ENCODE data around the gene GNPDA2.
A peak's percentile ranks its signal among the peaks of the same experiment; 100 is the strongest.
"Not testable (repeated sequence)": the region's sequence is repeated elsewhere in the genome, so short reads cannot be mapped to it uniquely, and the experiment has no call there.

GNPDA2 gene

GRCh38 chr4:44726038-44726871 is at the start of gene GNPDA2:
TSS of gene GNPDA2 (minus strand) at chr4:44726556. CDS start at chr4:44722207, 4,349 bp downstream.
- peak; percentile 89 for DNase-seq

GRCh38 chr4:44772340-44772739 is 46.0 kb upstream of the GNPDA2 start:
- no peak for DNase-seq

- DNase-seq = no peak
These were observed 45.4 kb upstream of the GNPDA2 start for GRCh38 chr4:44771789-44772188.

- DNase-seq = no peak
These were observed 40.1 kb upstream of the GNPDA2 start for GRCh38 chr4:44766453-44766852.

GRCh38 chr4:44765116-44765515 is 38.8 kb upstream of the GNPDA2 start:
- DNase-seq = no peak

GRCh38 chr4:44761306-44761705 is 35.0 kb upstream of the GNPDA2 start:
- no peak for DNase-seq

GRCh38 chr4:44760142-44760898 is 34.0 kb upstream of the GNPDA2 start:
- DNase-seq = peak; percentile 40

GRCh38 chr4:44756559-44756958 is 30.2 kb upstream of the GNPDA2 start:
- no peak for DNase-seq

- DNase-seq = no peak
These were observed 13.8 kb upstream of the GNPDA2 start for GRCh38 chr4:44740201-44740600.

- no peak for DNase-seq
These were observed 12.3 kb upstream of the GNPDA2 start for GRCh38 chr4:44738615-44739014.

GRCh38 chr4:44736900-44737299 is 10.5 kb upstream of the GNPDA2 start:
- DNase-seq = no peak

GRCh38 chr4:44728694-44729093 is 2.3 kb upstream of the GNPDA2 start:
- not testable (repeated sequence) for DNase-seq

- DNase-seq = no peak
These were observed 1.1 kb upstream of the GNPDA2 start for GRCh38 chr4:44727471-44727870.

- no peak for DNase-seq
These were observed 674 bp downstream of the GNPDA2 start for GRCh38 chr4:44725726-44726037.

GRCh38 chr4:44725166-44725565 is 1.2 kb downstream of the GNPDA2 start:
- DNase-seq = no peak

GRCh38 chr4:44722001-44722400 is 4.4 kb downstream of the GNPDA2 start:
- no peak for DNase-seq

- no peak for DNase-seq
These were observed 6.0 kb downstream of the GNPDA2 start for GRCh38 chr4:44720371-44720770.

- DNase-seq = no peak
These were observed 9.8 kb downstream of the GNPDA2 start for GRCh38 chr4:44716597-44716996.

GRCh38 chr4:44713125-44713524 is 13.2 kb downstream of the GNPDA2 start:
- DNase-seq = no peak

GRCh38 chr4:44704673-44705072 is 21.7 kb downstream of the GNPDA2 start:
- no peak for DNase-seq

GRCh38 chr4:44701037-44701436 is 25.3 kb downstream of the GNPDA2 start:
- DNase-seq = no peak

GRCh38 chr4:44700427-44700826 is 25.9 kb downstream of the GNPDA2 start:
- no peak for DNase-seq

GRCh38 chr4:44684648-44685047 is 41.7 kb downstream of the GNPDA2 start:
- DNase-seq = no peak

- DNase-seq = no peak
These were observed 47.3 kb downstream of the GNPDA2 start for GRCh38 chr4:44679060-44679459.

Measured in NCI-H2227 treated with DMSO at 0.1 percent for 48 hours (cell line).